ENCODE data around the gene PHPT1. TPM values are rescaled to one million over a fixed set of nuclear protein-coding genes. Genes with fewer than 3 reads are reported as not detected.
A peak's percentile ranks its signal among the peaks of the same experiment; 100 is the strongest.
"Not testable (repeated sequence)": the region's sequence is repeated elsewhere in the genome, so short reads cannot be mapped to it uniquely, and the experiment has no call there.

Gene PHPT1
- total RNA-seq, 1 experiment from 2014 or later, result 79.9 TPM

DNA sequence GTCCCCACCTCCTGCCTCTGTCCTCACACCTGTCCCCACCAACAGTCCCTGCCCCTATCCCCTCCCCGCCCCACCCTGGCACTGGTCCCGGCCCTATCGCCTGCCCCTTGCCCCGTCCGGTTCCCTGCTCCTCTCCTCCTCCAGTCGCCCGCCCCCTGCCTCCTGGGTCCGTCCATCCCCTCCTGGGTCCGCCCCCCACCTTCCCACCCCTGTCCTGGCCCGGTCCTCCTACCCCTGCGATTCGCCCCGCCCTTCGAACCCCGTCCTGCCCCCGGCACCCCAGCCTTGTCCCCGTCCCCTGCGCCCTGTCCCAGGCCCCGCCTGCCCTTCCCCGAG, 16.5 kb downstream of the PHPT1 start:
- no peaks in the 10 kb centered on the region for H3K27me3 ChIP-seq
- H3K4me1 ChIP-seq, result peaks cover 4% of the 10 kb centered on the region; the same call in 1 of the 2 replicates
- peaks cover 26% of the 10 kb centered on the region for H3K36me3 ChIP-seq
- peak in 1 of 2 experiments; percentile 51 for DNase-seq
- peak overlapping the region; percentile 71 for H3K27ac ChIP-seq
- peak overlapping the region; percentile 92 for H3K4me3 ChIP-seq
- H3K9me3 ChIP-seq (replicated peaks), result peaks cover 8% of the 10 kb centered on the region

- not testable (repeated sequence) for DNase-seq, H3K27me3 ChIP-seq, H3K27ac ChIP-seq, H3K4me1 ChIP-seq
- peaks cover 19% of the 10 kb centered on the region for H3K9me3 ChIP-seq (replicated peaks)
- H3K4me3 ChIP-seq, result peak overlapping the region; percentile 92
- H3K36me3 ChIP-seq, result peaks cover 26% of the 10 kb centered on the region
Measured at GRCh38 chr9:136866898-136867421, 17.8 kb downstream of the PHPT1 start.

- Histone ChIP-seq H3K27ac (no peak overlapping the region), H3K36me3 (peaks cover 23% of the 10 kb centered on the region), H3K9me3 (replicated peaks) (peaks cover 22% of the 10 kb centered on the region), H3K4me3 (no peak overlapping the region), H3K4me1 (peaks cover 4% of the 10 kb centered on the region; the same call in 1 of the 2 replicates), H3K27me3 (no peaks in the 10 kb centered on the region)
- DNase-seq, result no peak
Measured at GRCh38 chr9:136867480-136867879, 18.3 kb downstream of the PHPT1 start.

DNA sequence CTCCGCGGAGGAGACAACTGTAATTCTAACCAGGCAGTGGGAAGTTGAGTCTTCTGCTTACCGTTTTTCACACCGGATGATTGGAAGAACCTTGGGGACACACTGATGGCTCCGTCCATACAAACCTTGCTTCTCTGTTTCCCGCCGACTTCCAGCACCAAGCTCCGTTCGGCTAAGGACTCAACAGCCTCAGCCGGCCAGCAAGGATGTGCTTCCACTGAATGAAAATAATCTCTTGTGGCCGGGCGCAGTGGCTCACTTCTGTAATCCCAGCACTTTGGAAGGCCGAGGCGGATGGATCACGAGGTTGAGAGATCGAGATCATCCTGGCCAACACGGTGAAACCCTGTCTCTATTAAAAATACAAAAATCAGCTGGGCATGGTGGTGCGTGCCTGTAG, 18.7 kb downstream of the PHPT1 start:
- Histone ChIP-seq H3K4me3 (no peak overlapping the region), H3K27ac (no peak overlapping the region), H3K9me3 (replicated peaks) (peaks cover 26% of the 10 kb centered on the region), H3K36me3 (peaks cover 19% of the 10 kb centered on the region), H3K4me1 (peaks cover 4% of the 10 kb centered on the region; the same call in 1 of the 2 replicates), H3K27me3 (no peaks in the 10 kb centered on the region)
- no peak for DNase-seq

- no peak overlapping the region for H3K27ac ChIP-seq
- H3K4me1 ChIP-seq, result peaks cover 4% of the 10 kb centered on the region; the same call in 1 of the 2 replicates
- H3K36me3 ChIP-seq, result peaks cover 11% of the 10 kb centered on the region
- no peaks in the 10 kb centered on the region for H3K27me3 ChIP-seq
- no peak for DNase-seq
- no peak overlapping the region for H3K4me3 ChIP-seq
- peaks cover 31% of the 10 kb centered on the region for H3K9me3 ChIP-seq (replicated peaks)
Measured at GRCh38 chr9:136868644-136869043, 19.4 kb downstream of the PHPT1 start.

GRCh38 chr9:136869611-136870010, 20.4 kb downstream of the PHPT1 start:
- peaks cover 33% of the 10 kb centered on the region for H3K9me3 ChIP-seq (replicated peaks)
- H3K4me3 ChIP-seq, H3K36me3 ChIP-seq, H3K27me3 ChIP-seq, H3K27ac ChIP-seq, H3K4me1 ChIP-seq, DNase-seq: not testable (repeated sequence)

GRCh38 chr9:136875155-136875554, 25.9 kb downstream of the PHPT1 start:
- DNase-seq, result no peak

DNA sequence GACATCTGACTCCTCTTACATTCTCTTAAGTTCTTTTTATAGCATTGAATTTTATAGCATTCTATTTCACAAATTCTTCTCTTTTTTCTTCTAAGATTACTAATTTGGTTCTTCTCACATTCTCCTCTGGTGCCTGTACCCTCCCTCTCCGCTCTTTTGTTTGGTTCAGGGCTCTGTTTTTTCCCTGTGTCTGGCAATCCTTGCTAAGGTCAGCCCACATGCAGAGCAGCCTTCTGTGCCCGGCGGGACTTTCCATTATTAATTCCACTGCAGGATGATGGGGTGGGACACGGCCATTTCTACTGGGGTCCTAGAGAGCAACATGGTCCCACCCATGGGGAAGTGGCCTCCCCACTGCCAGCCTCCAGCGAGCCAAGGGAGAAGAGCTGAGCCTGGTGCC, 27.3 kb downstream of the PHPT1 start:
- DNase-seq, result no peak
- no peak overlapping the region for H3K4me3 ChIP-seq
- H3K4me1 ChIP-seq, result no peaks in the 10 kb centered on the region

More at GRCh38 chr9:136875155-136875554, 25.9 kb downstream of the PHPT1 start:
- Histone ChIP-seq H3K4me1 (no peaks in the 10 kb centered on the region), H3K9me3 (replicated peaks) (peaks cover 26% of the 10 kb centered on the region), H3K4me3 (no peak overlapping the region), H3K36me3 (no peaks in the 10 kb centered on the region), H3K27ac (no peak overlapping the region), H3K27me3 (no peaks in the 10 kb centered on the region)

GRCh38 chr9:136880651-136881050, 31.4 kb downstream of the PHPT1 start:
- Histone ChIP-seq H3K4me3 (no peak overlapping the region), H3K36me3 (no peaks in the 10 kb centered on the region), H3K27me3 (no peaks in the 10 kb centered on the region), H3K4me1 (peaks cover 8% of the 10 kb centered on the region; the same call in 1 of the 2 replicates), H3K9me3 (replicated peaks) (no peaks in the 10 kb centered on the region), H3K27ac (no peak overlapping the region)
- no peak for DNase-seq

More for the DNA sequence above, 27.3 kb downstream of the PHPT1 start:
- Histone ChIP-seq H3K27me3 (no peaks in the 10 kb centered on the region), H3K36me3 (no peaks in the 10 kb centered on the region), H3K27ac (no peak overlapping the region), H3K9me3 (replicated peaks) (peaks cover 17% of the 10 kb centered on the region)

DNA sequence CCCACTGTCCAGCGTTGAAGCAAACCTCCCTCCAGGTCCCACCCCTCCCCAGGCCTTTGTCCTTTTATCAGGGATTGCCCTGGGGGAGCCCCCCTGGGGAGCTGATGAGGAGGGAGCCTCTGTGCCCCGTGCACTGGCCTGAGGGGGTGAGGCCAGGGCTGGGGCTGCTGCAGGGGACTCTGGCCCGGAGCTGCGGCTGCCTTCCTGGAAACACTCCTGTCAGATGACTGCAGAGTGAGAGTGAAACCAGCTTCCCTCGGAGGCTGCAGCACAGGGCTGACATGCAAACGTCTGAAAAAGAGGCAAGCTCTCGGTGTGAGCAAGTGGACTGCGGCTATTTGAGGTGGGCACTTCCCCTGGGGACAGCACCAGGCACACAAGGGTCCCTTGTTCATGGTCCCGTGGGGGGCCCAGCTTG, 32.5 kb downstream of the PHPT1 start:
- H3K27ac ChIP-seq, result no peak overlapping the region
- H3K4me3 ChIP-seq, result no peak overlapping the region
- H3K36me3 ChIP-seq, result no peaks in the 10 kb centered on the region
- peaks cover 8% of the 10 kb centered on the region; the same call in 1 of the 2 replicates for H3K4me1 ChIP-seq
- H3K9me3 ChIP-seq (replicated peaks), result no peaks in the 10 kb centered on the region
- DNase-seq, result peak in 1 of 2 experiments; percentile 40
- no peaks in the 10 kb centered on the region for H3K27me3 ChIP-seq

GRCh38 chr9:136882109-136882946, 33.1 kb downstream of the PHPT1 start:
- Histone ChIP-seq H3K4me1 (peaks cover 8% of the 10 kb centered on the region; the same call in 1 of the 2 replicates), H3K27me3 (no peaks in the 10 kb centered on the region), H3K4me3 (peak overlapping the region; percentile 30), H3K9me3 (replicated peaks) (no peaks in the 10 kb centered on the region), H3K36me3 (no peaks in the 10 kb centered on the region), H3K27ac (no peak overlapping the region)
- peak; percentile 66 to 68 for DNase-seq

DNA sequence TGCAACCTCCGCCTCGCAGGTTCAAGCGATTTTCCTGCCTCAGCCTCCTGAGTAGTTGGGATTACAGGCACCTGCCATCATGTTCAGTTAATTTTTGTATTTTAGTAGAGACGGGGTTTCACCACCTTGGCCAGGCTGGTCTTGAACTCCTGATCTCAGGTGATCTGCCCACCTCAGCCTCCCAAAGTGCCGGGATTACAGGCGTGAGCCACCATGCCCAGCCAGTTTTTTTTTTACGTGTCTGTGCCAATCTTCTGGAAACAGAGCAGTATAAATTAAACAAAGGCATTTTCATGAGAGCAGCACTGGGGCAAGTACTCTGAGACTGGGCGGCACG, 33.7 kb downstream of the PHPT1 start:
- not testable (repeated sequence) for H3K4me1 ChIP-seq; H3K36me3 ChIP-seq; H3K27ac ChIP-seq; DNase-seq; H3K4me3 ChIP-seq; H3K9me3 ChIP-seq (replicated peaks); H3K27me3 ChIP-seq

DNA sequence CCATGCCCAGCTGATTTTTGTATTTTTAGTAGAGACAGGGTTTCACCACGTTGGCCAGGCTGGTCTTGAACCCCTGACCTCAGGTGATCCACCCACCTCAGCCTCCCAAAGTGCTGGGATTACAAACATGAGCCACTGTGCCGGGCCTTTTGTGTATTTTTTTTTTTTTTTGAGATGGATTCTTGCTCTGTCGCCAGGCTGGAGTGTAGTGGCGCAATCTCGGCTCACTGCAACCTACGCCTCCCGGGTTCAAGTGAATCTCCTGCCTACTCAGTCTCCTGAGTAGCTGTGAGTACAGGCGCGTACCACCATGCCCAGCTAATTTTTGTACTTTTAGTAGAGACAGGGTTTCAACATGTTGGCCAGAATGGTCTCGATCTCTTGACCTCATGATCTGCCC, 34.5 kb downstream of the PHPT1 start:
- not testable (repeated sequence) for H3K4me3 ChIP-seq; H3K27ac ChIP-seq; H3K36me3 ChIP-seq; H3K27me3 ChIP-seq; H3K4me1 ChIP-seq; H3K9me3 ChIP-seq (replicated peaks); DNase-seq

- Histone ChIP-seq H3K36me3 (peaks cover 1% of the 10 kb centered on the region), H3K9me3 (replicated peaks) (no peaks in the 10 kb centered on the region), H3K27me3 (no peaks in the 10 kb centered on the region), H3K4me3 (peak within 1 kb of the TSS; percentile 98), H3K27ac (peak within 1 kb of the TSS; percentile 62), H3K4me1 (peaks cover 8% of the 10 kb centered on the region; the same call in 1 of the 2 replicates)
- peak; percentile 98 for DNase-seq
Measured at GRCh38 chr9:136885950-136886578, 36.9 kb downstream of the PHPT1 start, which contains the start of gene TRAF2. Gene TRAF2 (plus strand): TSS chr9:136886516. CDS start chr9:136898741, 12,225 bp downstream.

All from SJCRH30 (cell line).